ENCODE results near the gene RLF.

DNA sequence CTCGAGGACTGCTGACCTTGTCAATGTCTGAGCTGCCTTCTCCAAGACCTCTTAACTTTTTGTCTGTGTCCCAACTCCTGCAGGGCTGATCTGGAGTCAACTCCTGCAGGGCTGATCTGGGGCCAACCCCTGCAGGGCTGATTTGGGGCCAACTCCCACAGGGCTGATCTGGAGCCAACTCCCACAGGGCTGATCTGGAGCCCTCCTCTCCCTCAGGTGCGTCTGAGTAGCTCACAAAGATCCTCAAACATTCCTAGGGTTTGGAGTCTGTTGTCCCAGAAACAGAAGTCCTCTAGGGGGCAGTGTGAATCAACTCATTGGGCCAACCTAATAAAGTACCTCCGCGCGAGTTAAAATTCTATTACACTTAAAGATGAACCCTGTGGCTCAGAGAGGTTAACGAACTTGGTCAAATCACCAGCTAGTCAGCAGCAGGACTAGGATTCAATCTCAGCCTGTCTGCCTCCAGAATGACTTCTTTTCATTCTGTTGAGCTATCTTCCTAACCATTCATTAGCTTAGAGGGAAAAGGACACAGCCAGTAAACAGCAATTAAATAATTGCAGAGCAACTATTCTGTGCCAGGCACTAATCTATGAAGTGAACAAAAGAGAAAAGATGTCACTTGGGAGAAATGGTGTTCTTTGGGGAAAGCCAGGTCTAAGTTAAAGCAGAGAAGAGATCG, 17.2 kb upstream of the RLF start:
- TF ChIP-seq, protein P1, sequence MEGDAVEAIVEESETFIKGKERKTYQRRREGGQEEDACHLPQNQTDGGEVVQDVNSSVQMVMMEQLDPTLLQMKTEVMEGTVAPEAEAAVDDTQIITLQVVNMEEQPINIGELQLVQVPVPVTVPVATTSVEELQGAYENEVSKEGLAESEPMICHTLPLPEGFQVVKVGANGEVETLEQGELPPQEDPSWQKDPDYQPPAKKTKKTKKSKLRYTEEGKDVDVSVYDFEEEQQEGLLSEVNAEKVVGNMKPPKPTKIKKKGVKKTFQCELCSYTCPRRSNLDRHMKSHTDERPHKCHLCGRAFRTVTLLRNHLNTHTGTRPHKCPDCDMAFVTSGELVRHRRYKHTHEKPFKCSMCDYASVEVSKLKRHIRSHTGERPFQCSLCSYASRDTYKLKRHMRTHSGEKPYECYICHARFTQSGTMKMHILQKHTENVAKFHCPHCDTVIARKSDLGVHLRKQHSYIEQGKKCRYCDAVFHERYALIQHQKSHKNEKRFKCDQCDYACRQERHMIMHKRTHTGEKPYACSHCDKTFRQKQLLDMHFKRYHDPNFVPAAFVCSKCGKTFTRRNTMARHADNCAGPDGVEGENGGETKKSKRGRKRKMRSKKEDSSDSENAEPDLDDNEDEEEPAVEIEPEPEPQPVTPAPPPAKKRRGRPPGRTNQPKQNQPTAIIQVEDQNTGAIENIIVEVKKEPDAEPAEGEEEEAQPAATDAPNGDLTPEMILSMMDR (IDR thresholded peaks at IDR 0.05) = peak; percentile 62 to 72 (median 62)
- TF ChIP-seq POLR2AphosphoS5 (IDR thresholded peaks at IDR 0.05; ENCODE audit: insufficient read depth in 1 of 2, low read depth in 1 of 2) = no peak
